HG03139 (cell line): ENCODE measurements around the gene DOCK11.
A peak's percentile ranks its signal among the peaks of the same experiment; 100 is the strongest.
"Not testable (repeated sequence)": the region's sequence is repeated elsewhere in the genome, so short reads cannot be mapped to it uniquely, and the experiment has no call there.

Experiments used
- ATAC-seq: cut with Tn5 transposase; IDR thresholded peaks from one replicate; pipeline ENCODE4 v1.9.1; 2021; ENCODE audit not compliant: unreplicated experiment

The DOCK11 gene

GRCh38 chrX:118727686-118728339, 232.2 kb downstream of the DOCK11 start:
- ATAC-seq = peak; percentile 14

GRCh38 chrX:118729042-118729652, 233.5 kb downstream of the DOCK11 start:
- ATAC-seq = no peak

GRCh38 chrX:118730500-118731247, 235.1 kb downstream of the DOCK11 start:
- ATAC-seq = no peak

- not testable (repeated sequence) for ATAC-seq
These were observed 236.9 kb downstream of the DOCK11 start for GRCh38 chrX:118732551-118732950.

GRCh38 chrX:118734909-118735308, 239.3 kb downstream of the DOCK11 start:
- no peak for ATAC-seq
